BLaER1 (cell line): Measurements from ENCODE around the gene CIT.

Experiments used
- H3K27ac ChIP-seq: shearing (Covaris generic); formaldehyde crosslinking; 2 replicates; pipeline ENCODE4 v1.8.1; 2022
- H3K27me3 ChIP-seq: shearing (Covaris generic); formaldehyde crosslinking; 2 replicates; pipeline ENCODE4 v1.8.1; 2022
- H3K36me3 ChIP-seq: shearing (Covaris generic); formaldehyde crosslinking; 2 replicates; pipeline ENCODE4 v1.8.1; 2022
- H3K4me1 ChIP-seq: shearing (Covaris generic); formaldehyde crosslinking; 2 replicates; pipeline ENCODE4 v1.8.1; 2022
- H3K4me2 ChIP-seq: shearing (Covaris generic); formaldehyde crosslinking; 2 replicates; pipeline ENCODE4 v1.8.1; 2022
- H3K4me3 ChIP-seq: shearing (Covaris generic); formaldehyde crosslinking; 2 replicates; pipeline ENCODE4 v1.8.1; 2022
- H3K9ac ChIP-seq: shearing (Covaris generic); formaldehyde crosslinking; 2 replicates; pipeline ENCODE4 v1.8.1; 2022
- H3K9me3 ChIP-seq: shearing (Covaris generic); formaldehyde crosslinking; 2 replicates; pipeline ENCODE4 v1.8.1; 2022
- H4K20me1 ChIP-seq: shearing (Covaris generic); formaldehyde crosslinking; 2 replicates; pipeline ENCODE4 v1.8.1; 2022
- Cebpa-rat ChIP-seq: shearing (Covaris generic); IDR thresholded peaks from 2 replicates; pipeline ENCODE4 v1.8.1; 2022

The CIT gene

DNA sequence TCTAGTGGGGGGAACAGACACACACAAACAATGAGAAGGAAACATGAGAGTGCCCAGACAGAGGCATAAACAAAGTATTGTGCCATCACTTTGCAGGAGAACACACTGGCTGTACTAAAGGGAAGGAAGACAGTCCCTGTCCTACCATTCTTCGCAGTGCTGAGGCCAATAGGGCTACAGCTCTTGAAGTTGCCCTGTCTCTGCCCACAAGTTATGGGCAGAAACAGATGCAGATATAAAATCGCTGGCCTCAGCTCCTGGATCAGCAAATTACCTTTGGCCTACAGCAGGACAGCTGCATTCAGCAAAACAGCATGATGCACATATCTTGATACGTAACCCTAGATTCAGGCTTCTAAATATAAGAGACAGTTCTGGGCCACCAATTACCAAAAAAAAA lies 232.2 kb downstream of the CIT start:
- no peak overlapping the region for H3K9ac ChIP-seq
- H3K36me3 ChIP-seq = no peaks in the 10 kb centered on the region
- H4K20me1 ChIP-seq = no peaks in the 10 kb centered on the region
- TF ChIP-seq Cebpa-rat = no peak
- H3K4me2 ChIP-seq = no peak overlapping the region
- no peak overlapping the region for H3K4me3 ChIP-seq
- H3K27me3 ChIP-seq = no peaks in the 10 kb centered on the region
- H3K27ac ChIP-seq = no peak overlapping the region
- H3K4me1 ChIP-seq = no peaks in the 10 kb centered on the region
- H3K9me3 ChIP-seq = no peaks in the 10 kb centered on the region

DNA sequence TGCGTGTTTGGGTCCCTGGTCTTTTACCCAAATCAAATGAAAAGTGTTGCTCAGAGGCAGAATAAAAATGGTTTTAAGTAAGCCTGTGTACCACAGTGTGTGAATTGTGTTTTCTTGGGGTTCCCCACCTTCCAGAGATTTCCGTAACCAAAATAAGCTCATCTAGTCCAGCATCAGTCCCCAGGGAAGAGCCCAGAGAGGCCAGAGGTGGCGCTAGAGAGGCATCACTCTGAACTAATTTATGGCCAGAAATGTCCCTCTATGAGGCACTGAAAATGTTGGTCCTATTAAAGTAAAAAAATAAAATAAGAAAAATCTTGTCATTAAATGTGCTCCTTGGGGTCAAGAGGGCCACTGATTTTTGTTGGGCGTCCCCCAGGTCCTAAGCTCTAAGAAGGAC lies 234.1 kb downstream of the CIT start:
- no peak for TF ChIP-seq Cebpa-rat
- H3K9me3 ChIP-seq = no peaks in the 10 kb centered on the region
- no peak overlapping the region for H3K27ac ChIP-seq
- H3K4me1 ChIP-seq = no peaks in the 10 kb centered on the region
- no peaks in the 10 kb centered on the region for H4K20me1 ChIP-seq
- no peak overlapping the region for H3K9ac ChIP-seq
- no peaks in the 10 kb centered on the region for H3K27me3 ChIP-seq
- H3K4me3 ChIP-seq = no peak overlapping the region
- no peaks in the 10 kb centered on the region for H3K36me3 ChIP-seq
- no peak overlapping the region for H3K4me2 ChIP-seq
